Inflammatory macrophage (primary cell): Measurements from ENCODE around the gene CDC42EP1.
"Not testable (repeated sequence)": the region's sequence is repeated elsewhere in the genome, so short reads cannot be mapped to it uniquely, and the experiment has no call there.

ENCODE experiments used
- DNase-seq, 2 donors: peaks; one replicate each; pipeline ENCODE4 v3.0.0-alpha.2; 2020 to 2022

Gene CDC42EP1

DNA sequence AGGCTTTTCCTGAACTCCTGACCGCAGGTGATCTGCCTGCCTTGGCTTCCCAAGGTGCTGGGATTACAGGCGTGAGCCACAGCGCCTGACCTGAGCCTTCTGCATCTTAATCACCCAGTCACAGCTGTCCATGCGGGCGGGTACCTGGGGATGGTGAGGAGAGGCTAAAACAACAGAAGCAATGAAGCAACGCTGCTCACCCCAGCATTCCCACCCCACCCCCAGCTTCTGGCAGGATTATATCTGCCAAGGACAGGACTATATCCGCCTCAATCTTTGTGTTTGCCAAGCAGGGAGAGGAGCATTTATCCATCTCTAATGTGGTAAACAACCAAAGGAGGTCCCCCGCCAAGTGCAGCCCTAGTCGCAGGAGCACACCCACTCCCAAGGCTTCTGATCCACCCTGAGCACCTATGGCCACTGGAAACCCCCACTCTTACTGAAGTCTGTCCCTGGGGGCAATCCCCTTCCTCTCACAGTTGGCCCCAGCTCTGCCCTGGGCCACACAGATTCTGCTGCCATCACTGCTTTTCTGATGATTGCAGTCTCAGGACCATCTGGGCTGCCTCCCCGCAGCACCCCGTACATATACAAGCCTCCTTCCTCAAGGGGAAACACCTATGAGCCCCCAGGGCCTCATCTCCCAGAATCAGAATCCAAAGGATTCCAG is 28.4 kb downstream of the CDC42EP1 start:
- no peak for DNase-seq

DNA sequence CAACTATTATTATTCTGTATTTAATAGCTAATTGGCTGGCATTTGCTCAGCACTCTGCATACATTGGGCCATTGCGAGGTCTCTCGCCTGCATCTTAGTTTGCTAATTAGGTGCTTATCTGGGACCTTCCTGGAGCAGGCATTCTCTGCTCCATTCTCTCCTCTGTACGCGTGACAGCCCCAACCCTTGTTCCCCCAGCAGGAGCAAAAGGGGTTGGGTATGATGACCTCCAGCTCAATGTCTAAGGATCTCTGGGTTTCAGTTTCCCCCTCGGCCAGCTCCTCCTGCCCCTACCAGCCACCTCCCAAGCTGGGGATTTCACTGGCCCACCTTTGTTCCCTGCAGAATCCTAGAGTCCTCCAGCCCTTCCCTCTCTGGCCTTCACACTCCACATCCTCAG is 29.4 kb downstream of the CDC42EP1 start:
- DNase-seq: no peak

DNA sequence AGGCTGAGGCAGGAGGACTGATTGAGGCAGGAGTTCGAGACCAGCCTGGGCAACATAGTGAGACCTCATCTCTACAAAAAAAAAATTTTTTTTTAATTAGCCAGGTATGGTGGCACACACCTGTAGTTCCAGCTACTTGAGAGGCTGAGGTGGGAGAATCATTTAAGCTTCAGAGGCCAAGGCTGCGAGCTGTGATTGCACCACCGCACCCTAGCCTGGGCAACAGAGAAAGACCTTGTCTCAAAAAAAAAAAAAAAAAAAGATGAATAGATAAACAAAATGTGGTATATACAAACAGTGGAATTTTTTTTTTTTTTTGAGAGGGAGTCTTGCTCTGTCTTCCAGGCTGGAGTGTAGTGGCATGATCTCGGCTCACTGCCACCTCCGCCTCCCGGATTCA is 30.8 kb downstream of the CDC42EP1 start:
- DNase-seq: not testable (repeated sequence)

DNA sequence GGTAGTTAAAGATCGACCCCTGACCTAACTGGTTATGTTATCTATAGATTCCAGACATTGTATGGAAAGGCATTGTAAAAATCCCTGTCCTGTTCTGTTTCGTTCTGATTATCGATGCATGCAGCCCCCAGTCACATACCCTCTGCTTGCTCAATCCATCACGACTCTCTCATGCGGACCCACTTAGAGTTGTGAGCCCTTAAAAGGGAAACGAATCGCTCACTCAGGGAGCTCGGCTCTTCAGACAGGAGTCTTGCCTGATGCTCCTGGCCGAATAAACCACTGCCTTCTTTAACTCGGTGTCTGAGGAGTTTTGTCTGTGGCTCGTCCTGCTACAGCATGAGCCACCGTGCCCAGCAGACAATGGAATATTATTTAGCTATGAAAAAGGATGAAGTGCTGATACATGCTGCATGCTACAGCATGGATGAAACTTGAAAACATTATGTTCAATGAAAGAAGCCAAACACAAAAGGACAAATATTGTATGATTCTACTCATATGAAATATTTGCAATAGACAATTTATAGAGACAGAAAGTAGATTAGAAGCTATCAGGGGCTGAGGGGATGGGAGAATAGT is 31.6 kb downstream of the CDC42EP1 start:
- DNase-seq: no peak

DNA sequence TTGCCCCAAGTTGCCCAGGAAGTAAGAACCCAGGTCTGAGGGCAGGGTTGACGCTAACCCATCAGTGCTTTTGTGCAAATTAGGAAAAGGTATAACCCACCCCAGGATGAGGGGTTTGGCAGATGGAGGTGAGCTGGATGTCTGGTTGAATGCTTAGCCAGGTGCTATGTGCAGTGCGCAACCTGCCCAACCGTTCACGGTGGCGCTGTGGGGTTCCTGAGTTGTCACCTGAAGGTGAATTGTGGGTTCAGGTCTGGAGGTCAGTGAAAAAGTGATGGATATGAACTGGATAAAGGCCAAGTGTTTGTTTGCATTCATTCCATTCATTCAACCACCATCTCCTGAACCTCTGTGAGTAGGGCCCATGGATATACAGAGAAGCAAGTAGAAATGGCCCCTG is 34.0 kb downstream of the CDC42EP1 start:
- DNase-seq: no peak

DNA sequence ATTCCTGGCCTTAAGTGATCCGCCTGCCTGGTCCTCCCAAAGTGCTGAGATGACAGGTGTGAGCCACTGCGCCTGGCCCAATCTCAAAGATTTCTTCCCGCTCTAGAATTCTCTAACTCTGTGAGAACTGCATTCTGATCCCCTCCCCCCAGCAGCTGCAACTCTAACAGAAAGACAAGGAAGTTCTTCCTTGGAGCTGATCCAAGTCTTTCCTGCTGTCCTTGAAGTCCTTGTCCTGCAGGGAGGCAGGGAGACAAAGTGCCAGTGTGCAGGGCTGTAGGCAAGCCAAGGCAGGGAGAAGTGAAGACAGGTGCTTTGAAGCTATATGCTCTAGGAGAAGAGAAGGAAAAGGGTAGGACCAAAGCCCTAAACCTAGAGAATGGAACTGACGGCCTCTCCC is 38.9 kb downstream of the CDC42EP1 start:
- DNase-seq: no peak

DNA sequence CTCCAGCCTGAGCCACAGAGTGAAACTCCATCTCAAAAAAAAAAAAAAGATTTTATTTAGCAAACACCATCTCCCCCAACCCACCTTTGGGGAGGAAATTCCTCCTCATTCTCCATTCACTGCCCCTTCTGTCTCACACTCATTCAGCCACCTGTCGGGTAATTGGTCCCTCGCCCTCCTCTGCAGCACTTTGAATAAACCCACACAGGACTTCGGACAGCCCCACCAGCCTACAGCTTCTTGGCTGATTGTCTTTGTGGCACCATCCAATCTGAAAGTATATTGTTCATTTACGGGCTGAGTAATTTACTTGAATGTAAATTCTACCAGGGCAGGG is 40.9 kb downstream of the CDC42EP1 start:
- no peak for DNase-seq

DNA sequence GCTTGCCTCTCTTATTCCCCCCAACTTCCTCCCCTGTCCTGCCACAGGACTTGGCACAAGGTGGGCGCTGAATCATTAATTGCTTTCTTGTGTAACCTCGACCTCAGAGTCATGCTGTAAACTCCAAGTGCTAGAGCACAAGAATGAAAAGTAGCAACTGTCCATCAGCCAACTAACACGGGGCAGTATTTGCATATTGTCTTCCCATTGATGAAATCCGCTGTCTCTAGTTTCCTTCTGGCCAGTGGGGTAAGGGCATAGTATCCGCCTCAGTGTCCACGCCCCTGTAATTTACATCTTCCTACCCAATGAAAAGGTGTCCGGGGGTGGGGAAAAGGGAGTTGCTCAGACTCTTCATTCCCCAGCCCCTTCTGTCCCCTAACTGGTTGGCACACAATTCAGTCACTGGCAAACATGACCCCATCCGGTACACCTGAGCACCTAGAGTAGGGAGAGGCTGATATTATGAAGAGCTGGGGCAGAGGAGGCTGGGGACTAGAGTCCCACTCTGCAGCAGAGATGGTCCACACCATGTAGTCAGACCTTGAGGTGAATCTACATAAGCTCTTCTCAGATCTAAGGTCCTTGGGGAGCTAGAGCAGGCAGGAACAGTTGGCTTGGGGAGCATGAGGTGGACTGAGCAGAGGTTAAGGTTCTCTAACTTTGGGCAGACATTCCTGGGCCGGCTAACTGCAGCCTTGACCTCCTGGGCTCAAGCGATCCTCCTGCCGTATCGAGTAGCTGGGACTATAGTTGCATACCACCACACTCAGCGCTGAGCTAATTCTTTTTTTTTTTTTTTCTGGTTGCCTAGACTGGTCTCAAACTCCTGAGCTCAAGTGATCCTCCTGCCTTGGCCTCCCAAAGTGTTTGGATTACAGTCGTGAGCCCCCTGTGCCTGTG is 41.5 kb downstream of the CDC42EP1 start:
- DNase-seq: peak; percentile 37 to 48

DNA sequence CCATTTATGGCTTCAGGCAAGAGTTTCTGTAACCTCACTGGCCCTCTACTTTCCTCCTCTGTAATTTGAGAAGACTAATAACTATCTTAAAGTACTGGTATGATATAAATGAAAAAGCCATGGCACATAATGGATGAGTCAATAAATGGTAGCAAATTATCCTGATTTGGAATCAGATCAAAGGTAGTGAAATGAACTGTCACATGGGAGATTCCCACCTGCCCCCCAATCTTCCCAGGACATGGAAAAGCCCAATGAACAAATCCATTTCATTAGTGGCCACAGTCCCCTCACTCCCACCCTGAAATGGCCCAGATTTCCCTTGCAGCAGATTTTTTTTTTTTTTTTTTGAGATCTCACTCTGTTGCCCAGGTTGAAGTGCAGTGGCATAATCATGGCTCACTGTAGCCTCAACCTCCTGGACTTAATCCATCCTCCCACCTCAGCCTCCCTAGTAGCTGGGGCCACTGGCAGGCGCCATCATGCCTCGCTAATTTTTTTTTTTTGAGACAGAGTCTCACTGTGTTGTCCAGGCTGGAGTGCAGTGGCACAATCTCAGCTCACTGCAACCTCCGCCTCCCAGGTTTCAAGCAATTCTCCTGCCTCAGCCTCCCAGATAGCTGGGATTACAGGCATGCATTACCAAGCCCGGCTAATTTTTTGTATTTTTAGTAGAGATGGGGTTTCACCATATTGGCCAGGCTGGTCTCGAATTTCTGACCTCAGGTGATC is 42.4 kb downstream of the CDC42EP1 start:
- not testable (repeated sequence) for DNase-seq

DNA sequence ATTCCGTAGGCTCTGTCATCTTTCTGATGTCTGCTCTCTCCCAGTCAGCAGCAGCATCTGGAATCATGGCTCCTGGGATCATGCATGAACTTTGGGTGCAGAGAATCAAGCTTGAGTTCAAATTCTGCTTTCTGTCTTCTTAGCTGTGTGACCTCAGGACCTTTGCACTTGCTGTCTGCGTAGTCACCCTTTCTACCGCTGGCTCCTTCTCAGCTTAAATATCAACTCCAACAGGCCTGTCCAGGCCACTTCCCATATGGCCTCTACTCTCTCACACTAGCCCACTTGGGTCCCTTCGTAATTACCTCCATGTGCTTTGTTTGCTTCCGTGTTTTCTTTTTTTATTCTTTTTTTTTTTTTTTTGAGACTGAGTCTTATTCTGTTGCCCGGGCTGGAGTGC is 43.8 kb downstream of the CDC42EP1 start:
- no peak for DNase-seq

DNA sequence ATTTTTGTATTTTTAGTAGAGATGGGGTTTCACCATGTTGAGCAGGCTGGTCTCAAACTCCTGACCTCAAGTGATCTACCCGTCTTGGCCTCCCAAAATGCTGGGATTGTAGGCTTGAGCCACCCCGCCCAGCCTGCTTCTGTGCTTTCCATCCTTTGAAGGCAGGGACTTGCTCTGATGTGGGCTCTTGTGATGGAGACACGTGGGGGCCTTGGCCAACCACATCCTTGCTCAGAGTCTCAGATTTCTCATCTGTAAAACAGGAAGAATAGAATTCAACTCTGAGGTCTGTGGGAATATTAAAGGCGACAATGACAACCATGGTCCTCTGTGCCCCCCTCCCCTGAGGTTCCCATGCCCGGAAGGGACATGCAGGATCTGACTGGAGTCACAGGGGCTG is 44.6 kb downstream of the CDC42EP1 start:
- DNase-seq: peak; percentile 56 to 73

DNA sequence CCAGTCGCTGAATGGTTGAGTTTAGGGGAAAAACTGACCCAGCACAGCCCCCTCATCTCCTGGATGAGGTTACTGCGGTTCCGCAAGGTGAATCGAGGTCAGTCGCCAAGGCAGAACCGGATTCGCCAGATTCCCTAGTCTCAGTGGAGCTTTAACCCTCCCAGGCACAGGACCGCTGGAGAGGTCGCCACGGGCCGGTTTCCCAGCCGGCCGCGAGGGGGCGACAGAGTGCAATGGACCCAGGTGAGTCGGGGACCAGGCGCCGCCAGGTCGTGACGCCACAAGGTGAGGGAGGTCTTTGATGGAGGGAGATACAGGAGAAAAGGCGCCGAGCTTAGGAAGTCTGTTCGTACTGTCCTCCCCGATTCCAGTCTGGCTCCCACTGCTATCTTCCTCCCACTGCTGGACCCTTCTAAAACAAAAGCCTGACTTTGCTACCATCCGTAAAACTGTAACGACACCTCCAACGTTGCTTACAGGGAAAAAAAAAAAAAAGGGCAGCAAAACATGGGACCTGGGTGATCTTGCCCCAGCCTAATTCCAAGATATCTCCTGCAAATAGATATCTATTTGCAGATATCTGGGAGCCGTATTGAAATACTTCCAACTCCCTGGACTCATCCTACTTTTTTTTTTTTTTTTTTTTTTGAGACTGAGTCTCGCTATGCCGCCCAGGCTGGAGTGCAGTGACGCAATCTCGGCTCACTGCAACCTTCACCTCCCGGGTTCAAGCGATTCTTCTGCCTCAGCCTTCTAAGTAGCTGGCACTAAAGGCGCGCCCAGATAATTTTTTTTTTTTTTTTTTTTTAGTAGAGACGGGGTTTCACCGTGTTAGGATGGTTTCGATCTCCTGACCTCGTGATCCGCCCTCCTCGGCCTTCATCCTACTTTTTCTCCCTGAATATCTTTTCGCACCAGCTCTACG is 47.0 kb downstream of the CDC42EP1 start:
- peak; percentile 44 to 56 for DNase-seq

DNA sequence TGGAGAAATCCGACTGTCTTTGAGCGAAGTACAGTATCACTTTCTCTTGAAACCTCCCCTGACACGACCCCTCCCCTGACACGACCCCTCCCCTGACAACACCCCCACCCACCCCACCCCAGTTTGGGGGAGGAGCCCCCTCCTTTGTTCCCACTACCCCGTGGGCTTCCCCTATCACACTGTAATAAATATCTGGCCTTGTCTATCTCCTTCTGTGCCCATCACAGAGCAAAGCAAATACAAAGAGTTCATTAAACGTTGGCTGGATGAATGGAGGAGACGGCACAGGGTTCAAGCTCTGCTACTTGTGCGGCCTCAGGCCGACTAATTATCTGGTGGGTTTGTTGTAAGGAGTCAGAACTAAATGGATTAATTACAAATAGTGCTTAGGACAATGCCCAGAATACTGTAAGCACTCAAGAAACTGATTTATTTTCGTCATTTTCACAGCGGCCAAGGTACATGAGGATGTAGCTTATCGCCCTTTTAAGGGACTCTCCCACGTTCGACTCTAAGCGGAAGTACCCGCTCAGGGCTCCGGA is 47.7 kb downstream of the CDC42EP1 start:
- no peak for DNase-seq

DNA sequence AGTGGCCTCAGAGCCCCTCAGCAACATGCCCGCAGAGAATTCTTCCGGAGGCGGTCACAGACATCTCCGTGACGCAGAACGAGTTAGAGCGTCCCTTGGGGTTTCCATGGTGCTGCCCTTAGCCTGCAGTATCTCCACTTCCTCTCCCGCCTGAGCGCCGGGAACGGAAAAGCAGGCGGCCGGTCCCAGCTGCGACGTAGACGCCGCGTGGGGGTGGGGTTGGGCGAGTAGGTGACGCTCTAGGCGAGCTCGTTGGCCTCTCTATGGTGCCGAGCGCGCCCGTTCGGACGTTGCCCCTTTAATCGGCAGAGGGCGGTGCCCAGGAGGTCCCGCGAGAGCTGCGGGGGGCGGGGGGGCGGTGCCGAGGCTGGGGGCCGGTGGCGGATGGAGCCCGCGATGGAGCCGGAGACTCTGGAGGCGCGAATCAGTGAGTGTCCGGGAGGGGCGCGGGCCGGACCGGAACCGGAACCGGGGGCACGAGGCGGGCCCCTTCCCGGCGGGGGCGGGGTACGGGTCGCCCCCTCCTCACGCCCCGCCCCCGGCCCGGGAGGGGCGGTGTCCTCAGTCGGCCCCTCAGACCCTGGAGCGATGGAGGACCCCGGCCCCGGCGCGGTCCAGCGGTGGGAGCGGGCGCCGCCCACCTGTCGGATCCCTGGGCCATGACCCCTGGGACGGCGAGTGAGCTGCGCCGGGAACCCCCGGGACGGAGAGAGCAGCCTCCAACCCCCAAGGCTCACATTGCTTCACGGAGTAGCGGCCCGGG is 48.4 kb downstream of the CDC42EP1 start, which contains the start of gene GGA1:
GGA1 (plus strand) TSS at position 358 of the 763 bp plus-strand sequence; CDS start at position 385, 27 bp downstream.
- DNase-seq: peak; percentile 99 to 100

DNA sequence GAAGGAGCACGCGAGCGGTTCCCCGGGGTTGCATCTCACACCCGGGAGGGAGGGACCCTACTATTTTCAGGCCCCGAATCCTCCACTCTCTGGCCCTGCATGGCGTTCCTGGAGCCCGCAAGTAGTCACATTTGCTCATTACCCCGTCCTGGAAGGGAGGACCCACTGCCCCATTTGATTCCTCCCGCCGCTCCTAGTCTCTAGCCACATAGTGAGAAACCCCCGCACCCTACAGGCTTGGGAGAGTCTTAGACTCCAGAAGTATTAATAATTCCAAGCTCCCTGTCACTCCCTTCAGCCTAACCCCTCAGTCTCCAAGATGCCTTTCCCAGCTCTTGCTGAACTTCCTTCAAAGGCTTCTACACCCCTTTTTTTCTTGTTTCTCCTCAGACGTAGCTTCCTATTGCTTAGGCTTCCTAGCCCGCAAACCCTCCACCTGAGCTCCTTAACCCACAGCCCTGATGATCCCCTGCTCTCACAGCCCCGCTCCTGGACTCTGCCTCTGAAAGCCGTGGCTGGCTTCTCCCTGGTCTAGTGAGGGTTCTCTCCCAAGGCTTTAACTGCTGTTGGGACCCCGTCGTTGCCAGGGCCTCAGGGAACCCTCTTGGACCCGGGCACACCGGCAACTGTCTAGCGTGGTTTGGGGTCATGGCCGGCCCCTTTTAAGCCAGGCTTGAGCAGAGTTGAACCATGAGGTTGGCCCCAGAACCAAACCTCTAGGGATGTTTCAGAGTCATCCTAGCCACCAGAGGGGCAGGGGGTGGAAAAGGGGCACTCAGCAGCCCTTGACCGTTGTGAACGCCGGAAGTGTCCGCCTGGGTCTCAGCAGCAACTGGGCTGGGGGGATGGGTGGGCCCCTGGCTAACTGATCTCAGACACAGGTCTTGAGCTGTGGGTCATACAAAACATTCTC is 49.2 kb downstream of the CDC42EP1 start:
- DNase-seq: peak in 1 of 2 donors; percentile 10

DNA sequence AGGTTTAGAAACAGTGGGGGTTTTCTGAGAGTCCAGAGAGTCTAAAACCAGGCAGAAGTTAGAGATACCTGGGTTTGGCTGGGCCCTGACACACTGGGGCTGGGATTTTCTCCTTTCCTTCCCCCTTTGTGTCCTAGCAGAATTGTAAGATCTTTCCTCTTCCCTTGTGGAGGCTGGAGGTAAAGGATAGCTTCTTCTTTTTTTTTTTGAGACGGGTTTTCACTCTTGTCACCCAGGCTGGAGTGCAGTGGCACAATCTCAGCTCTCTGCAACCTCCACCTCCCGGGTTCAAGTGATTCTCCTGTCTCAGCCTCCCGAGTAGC is 49.8 kb downstream of the CDC42EP1 start:
- DNase-seq: peak; percentile 42 to 44

DNA sequence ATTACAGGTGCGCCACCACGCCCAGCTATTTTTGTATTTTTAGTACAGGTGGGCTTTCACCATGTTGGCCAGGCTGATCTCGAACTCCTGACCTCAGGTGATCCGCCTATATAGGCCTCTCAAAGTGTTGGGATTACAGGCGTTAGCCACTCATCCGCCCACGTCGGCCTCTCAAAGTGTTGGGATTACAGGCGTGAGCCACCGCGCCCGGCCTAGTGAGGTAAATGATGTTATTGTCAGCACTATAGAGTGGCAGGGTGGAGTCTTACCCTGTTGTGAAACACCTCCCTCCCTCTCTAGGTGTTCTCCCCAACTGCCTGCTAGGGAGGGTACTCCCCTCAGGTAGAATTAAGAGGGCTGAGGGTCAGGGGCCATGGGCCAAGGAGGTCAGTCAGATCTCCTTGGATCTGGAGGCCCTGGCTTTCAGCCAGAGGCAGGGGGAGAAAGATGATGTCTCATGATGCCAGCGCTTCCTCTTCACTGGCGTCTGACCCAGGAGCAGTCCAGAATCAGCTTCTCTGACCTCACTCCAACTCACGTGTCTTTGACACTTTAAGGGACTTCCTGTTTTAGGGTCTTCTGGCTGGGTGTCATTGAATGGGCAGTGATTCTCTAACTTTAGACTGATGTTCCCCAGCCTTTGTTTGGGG is 50.3 kb downstream of the CDC42EP1 start:
- peak; percentile 96 to 97 for DNase-seq

DNA sequence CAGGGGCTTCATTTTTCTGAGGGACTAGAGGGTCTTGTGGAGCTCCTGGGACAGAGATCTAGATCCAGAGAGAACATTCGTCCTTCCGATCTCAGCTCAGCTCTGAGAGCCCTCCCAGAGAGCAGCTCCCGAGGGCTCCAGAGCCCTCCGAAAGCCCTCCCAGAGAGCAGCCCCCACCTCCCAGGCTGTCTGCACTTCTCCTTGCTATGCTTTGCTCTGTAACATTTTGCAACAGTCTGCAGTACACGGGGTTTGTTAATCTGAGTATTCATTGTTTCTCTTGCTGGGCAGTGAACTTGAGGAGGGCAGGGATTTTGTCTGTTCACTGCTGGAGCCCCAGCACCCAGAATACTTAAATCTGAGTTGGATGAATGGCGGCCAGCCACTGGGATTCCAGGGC is 50.9 kb downstream of the CDC42EP1 start:
- DNase-seq: peak; percentile 62 to 70
